Body of pancreas (tissue), 4 donors: ENCODE data around the gene GUCY2D.

Source experiments
- POLR2A ChIP-seq, 3 donors: fragments of 450-650 bp; IDR thresholded peaks; one replicate each; pipeline ENCODE4 v1.6.1; 2016; ENCODE audit warnings: antibody characterized with exemption in 3 of 3, mild to moderate bottlenecking in 2 of 3
- TF ChIP-seq, protein P1 (sequence below), 7 experiments: fragments of 450-650 bp in 4 of 7; fragments of 200-600 bp in 3 of 7; sonication (generic) in 3 of 7; IDR thresholded peaks; one replicate each; pipeline ENCODE4 v1.5.1; 2016 to 2019; ENCODE audit warnings: antibody characterized with exemption in 7 of 7

DNA sequence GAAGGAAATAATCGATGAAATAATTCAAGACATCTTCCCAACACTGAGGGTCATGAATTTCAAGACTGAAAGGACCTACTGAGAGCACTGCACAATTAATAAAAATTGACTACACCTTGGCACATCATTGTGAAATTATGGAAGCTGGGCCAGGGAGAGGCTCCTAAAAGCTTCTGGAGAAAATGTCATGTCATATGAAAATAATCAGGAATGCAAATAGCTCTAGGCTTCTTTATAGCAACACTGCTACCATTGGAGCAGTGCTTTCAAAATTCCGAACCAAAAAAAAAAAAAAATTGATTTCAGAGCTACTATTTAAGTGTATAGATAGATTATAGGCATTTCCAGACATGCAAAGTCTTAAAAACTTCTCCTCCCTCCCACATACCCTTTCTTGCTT lies 30.0 kb downstream of the GUCY2D start:
- TF ChIP-seq POLR2A (IDR thresholded peaks at IDR 0.05) = no peak
- TF ChIP-seq, protein P1, sequence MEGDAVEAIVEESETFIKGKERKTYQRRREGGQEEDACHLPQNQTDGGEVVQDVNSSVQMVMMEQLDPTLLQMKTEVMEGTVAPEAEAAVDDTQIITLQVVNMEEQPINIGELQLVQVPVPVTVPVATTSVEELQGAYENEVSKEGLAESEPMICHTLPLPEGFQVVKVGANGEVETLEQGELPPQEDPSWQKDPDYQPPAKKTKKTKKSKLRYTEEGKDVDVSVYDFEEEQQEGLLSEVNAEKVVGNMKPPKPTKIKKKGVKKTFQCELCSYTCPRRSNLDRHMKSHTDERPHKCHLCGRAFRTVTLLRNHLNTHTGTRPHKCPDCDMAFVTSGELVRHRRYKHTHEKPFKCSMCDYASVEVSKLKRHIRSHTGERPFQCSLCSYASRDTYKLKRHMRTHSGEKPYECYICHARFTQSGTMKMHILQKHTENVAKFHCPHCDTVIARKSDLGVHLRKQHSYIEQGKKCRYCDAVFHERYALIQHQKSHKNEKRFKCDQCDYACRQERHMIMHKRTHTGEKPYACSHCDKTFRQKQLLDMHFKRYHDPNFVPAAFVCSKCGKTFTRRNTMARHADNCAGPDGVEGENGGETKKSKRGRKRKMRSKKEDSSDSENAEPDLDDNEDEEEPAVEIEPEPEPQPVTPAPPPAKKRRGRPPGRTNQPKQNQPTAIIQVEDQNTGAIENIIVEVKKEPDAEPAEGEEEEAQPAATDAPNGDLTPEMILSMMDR (IDR thresholded peaks at IDR 0.05) = no peak
